ENCODE results near the gene TSC22D1. TPM values are rescaled to one million over a fixed set of nuclear protein-coding genes. Genes with fewer than 3 reads are reported as not detected.

The TSC22D1 gene
- total and polyA plus RNA-seq, 2 of the 4 experiments (the other 2 are of a cell fraction) = 30.8 to 42.2 TPM

- Histone ChIP-seq H3K9ac (ENCODE audit: low read depth, low read length) (no peak overlapping the region), H3K27me3 (ENCODE audit: control insufficient read depth, insufficient read depth, low read length) (peaks cover 2% of the 10 kb centered on the region; the same call in 1 of the 2 replicates), H2BK15ac (ENCODE audit: low read depth, low read length) (no peak overlapping the region), H3K4ac (ENCODE audit: low read depth, low read length) (no peak overlapping the region), H3K9me1 (ENCODE audit: insufficient read depth, low read length) (no peaks in the 10 kb centered on the region; the same call in 1 of the 2 replicates), H2AK9ac (replicated peaks; ENCODE audit: low read depth, low read length, poor library complexity) (no peak overlapping the region), H3K56ac (ENCODE audit: extremely low read depth, insufficient read depth, low read length) (no peak overlapping the region), H3K23ac (ENCODE audit: low read depth, low read length) (no peak overlapping the region), H3K9me3 (ENCODE audit: control insufficient read depth, insufficient read depth, low read length) (no peaks in the 10 kb centered on the region), H2BK5ac (ENCODE audit: low read depth, low read length, poor library complexity, severe bottlenecking) (no peak overlapping the region), H4K5ac (ENCODE audit: low read depth, low read length) (no peak overlapping the region), H4K8ac (ENCODE audit: low read depth in 2 of 2, low read length in 2 of 2) (no peak overlapping the region), H3K27ac (ENCODE audit: insufficient read depth, low read length) (no peak overlapping the region), H2AK5ac (ENCODE audit: low read depth, low read length) (no peak overlapping the region), H3K4me1 (ENCODE audit: control insufficient read depth, insufficient read depth, low read length) (no peaks in the 10 kb centered on the region), H4K20me1 (ENCODE audit: insufficient read depth, low read length) (no peaks in the 10 kb centered on the region), H2BK120ac (ENCODE audit: low read depth, low read length) (no peak overlapping the region), H2AFZ (replicated peaks; ENCODE audit: low read length, poor library complexity) (no peak overlapping the region), H3K36me3 (ENCODE audit: control insufficient read depth, insufficient read depth, low read length) (no peaks in the 10 kb centered on the region), H3K4me3 (ENCODE audit: insufficient read depth, low read depth, low read length) (no peak overlapping the region), H3K4me2 (ENCODE audit: low read depth, low read length) (no peak overlapping the region), H3K14ac (replicated peaks; ENCODE audit: low read depth, low read length) (no peak overlapping the region), H3K18ac (ENCODE audit: low read depth, low read length) (no peak overlapping the region), H4K91ac (ENCODE audit: insufficient read depth, low read depth, low read length) (no peak overlapping the region), H2BK20ac (ENCODE audit: low read depth, low read length) (no peak overlapping the region), H3K79me1 (ENCODE audit: low read depth in 1 of 2, low read length in 2 of 2) (no peaks in the 10 kb centered on the region)
- WGBS, 2 experiments (ENCODE audit: extremely low coverage in 2 of 2, insufficient read length in 1 of 2) = no CpG with 5 or more reads among the region's 4 CpGs
- intact Hi-C loops (cut with micrococcal nuclease) = no loop called here
- POLR2A ChIA-PET (ENCODE audit: unreplicated experiment) = no interaction called here
- TF ChIP-seq CEBPB (IDR thresholded peaks at IDR 0.05; ENCODE audit: low read depth, low read length) (no peak), ELK1 (IDR thresholded peaks at IDR 0.05; ENCODE audit: borderline replicate concordance, low read depth, low read length) (no peak), NFE2L2 (IDR thresholded peaks at IDR 0.05; ENCODE audit: low read depth, low read length) (no peak), CHD1 (IDR thresholded peaks at IDR 0.05; ENCODE audit: low read depth, low read length) (no peak), CTCF (conservative IDR thresholded peaks at IDR 0.05; ENCODE audit: low read depth, low read length) (no peak), RCOR1 (IDR thresholded peaks at IDR 0.05; ENCODE audit: insufficient replicate concordance, low read length) (no peak), MAZ (IDR thresholded peaks at IDR 0.05; ENCODE audit: borderline replicate concordance, low read depth, low read length) (no peak), MXI1 (IDR thresholded peaks at IDR 0.05; ENCODE audit: borderline replicate concordance, low read depth, low read length) (no peak), POLR2A (IDR thresholded peaks at IDR 0.05; ENCODE audit: low read depth, low read length) (no peak), FOS (IDR thresholded peaks at IDR 0.05; ENCODE audit: low read depth, low read length) (no peak), RFX5 (IDR thresholded peaks at IDR 0.05; ENCODE audit: low read depth, low read length) (no peak), RAD21 (IDR thresholded peaks at IDR 0.05; ENCODE audit: low read length) (no peak), SMC3 (IDR thresholded peaks at IDR 0.05; ENCODE audit: low read depth, low read length) (no peak), MAFK (IDR thresholded peaks at IDR 0.05; ENCODE audit: low read depth, low read length) (no peak), BHLHE40 (IDR thresholded peaks at IDR 0.05; ENCODE audit: low read depth, low read length) (no peak), USF2 (IDR thresholded peaks at IDR 0.05; ENCODE audit: low read depth, low read length) (no peak)
- CTCF ChIA-PET = no interaction called here
- no peak for ATAC-seq (ENCODE audit: low read depth)
- in situ Hi-C loops (cut with MboI; ENCODE audit: low sequenced_read_pairs) = no loop called here
- dilution Hi-C loops (cut with HindIII; ENCODE audit: low sequenced_read_pairs, unreplicated experiment) = no loop called here
- no TSS peak for BruUV-seq (replicated peaks)
- no peak for DNase-seq
Observed at GRCh38 chr13:44389060-44389666, 187.0 kb downstream of the TSC22D1 start.

Data from IMR-90 (cell line).